Neural progenitor cell (in vitro differentiated cells): ENCODE measurements around the gene PDE7B. TPM values are rescaled to one million over a fixed set of nuclear protein-coding genes. Genes with fewer than 3 reads are reported as not detected.

Source experiments
- DNase-seq: peaks from one replicate; pipeline ENCODE4 v3.0.0-alpha.2; 2016; ENCODE audit warnings: low spot score
- H2AFZ ChIP-seq: fragments of 200-600 bp; sonication (generic); replicated peaks from 2 replicates; pipeline ENCODE4 v1.6.1; 2016; ENCODE audit warnings: antibody characterized with exemption
- H3F3A ChIP-seq: fragments of 200-600 bp; sonication (generic); 2 replicates; pipeline ENCODE4 v1.6.1; 2016; ENCODE audit warnings: antibody characterized with exemption, low read depth
- H3K27ac ChIP-seq: fragments of 200-600 bp; sonication (generic); 2 replicates; pipeline ENCODE4 v1.5.1; 2016; ENCODE audit warnings: mild to moderate bottlenecking
- H3K27me3 ChIP-seq: fragments of 200-600 bp; sonication (generic); 2 replicates; pipeline ENCODE4 v1.6.1; 2016; ENCODE audit warnings: mild to moderate bottlenecking, moderate library complexity
- H3K36me3 ChIP-seq: fragments of 200-600 bp; sonication (generic); 2 replicates; pipeline ENCODE4 v1.5.1; 2016
- H3K4me1 ChIP-seq: fragments of 200-600 bp; sonication (generic); 2 replicates; pipeline ENCODE4 v1.6.1; 2016; ENCODE audit warnings: mixed run types
- H3K4me2 ChIP-seq: fragments of 200-600 bp; sonication (generic); 2 replicates; pipeline ENCODE4 v1.6.1; 2016
- H3K4me3 ChIP-seq: fragments of 200-600 bp; sonication (generic); 2 replicates; pipeline ENCODE4 v1.5.1; 2016
- H3K79me2 ChIP-seq: fragments of 200-600 bp; sonication (generic); 2 replicates; pipeline ENCODE4 v1.6.1; 2016; ENCODE audit warnings: low read depth
- H3K9ac ChIP-seq: fragments of 200-600 bp; sonication (generic); 2 replicates; pipeline ENCODE4 v1.6.1; 2016
- H3K9me3 ChIP-seq: fragments of 200-600 bp; sonication (generic); 2 replicates; pipeline ENCODE4 v1.5.1; 2016; ENCODE audit warnings: low read depth
- H4K20me1 ChIP-seq: fragments of 200-600 bp; sonication (generic); 2 replicates; pipeline ENCODE4 v1.6.1; 2016; ENCODE audit warnings: low read depth
- H3K27ac Mint-ChIP-seq: 3 replicates; pipeline ENCODE4 v1.8.0; 2021; ENCODE audit warnings: mixed read lengths
- H3K27me3 Mint-ChIP-seq: 2 replicates; pipeline ENCODE4 v1.8.0; 2022; ENCODE audit warnings: low read depth, mild to moderate bottlenecking, inconsistent platforms, moderate library complexity, mixed read lengths; ENCODE audit not compliant: insufficient read depth
- H3K36me3 Mint-ChIP-seq: 3 replicates; pipeline ENCODE4 v1.8.0; 2021; ENCODE audit warnings: mixed read lengths
- H3K4me1 Mint-ChIP-seq: 3 replicates; pipeline ENCODE4 v1.8.0; 2021; ENCODE audit warnings: mixed read lengths
- H3K4me3 Mint-ChIP-seq: 3 replicates; pipeline ENCODE4 v1.8.0; 2021; ENCODE audit warnings: mild to moderate bottlenecking, moderate library complexity, mixed read lengths
- H3K9me3 Mint-ChIP-seq: 3 replicates; pipeline ENCODE4 v1.8.0; 2020; ENCODE audit warnings: mixed read lengths
- CTCF ChIP-seq: fragments of 200-600 bp; sonication (generic); IDR thresholded peaks from 2 replicates; pipeline ENCODE4 v1.5.1; 2017; ENCODE audit warnings: antibody characterized with exemption, mild to moderate bottlenecking
- EZH2 ChIP-seq: fragments of 200-600 bp; sonication (generic); IDR thresholded peaks from 2 replicates; pipeline ENCODE4 v1.6.1; 2017; ENCODE audit warnings: antibody characterized with exemption, mild to moderate bottlenecking, moderate library complexity
- EZH2phosphoT487 ChIP-seq: fragments of 200-600 bp; sonication (generic); IDR thresholded peaks from 2 replicates; pipeline ENCODE4 v1.6.1; 2017; ENCODE audit warnings: antibody characterized with exemption
- total RNA-seq: library from RNA; depleted of rRNA; stranded (reverse); fragments of >200 nt; gene quantifications from 2 replicates; pipeline ENCODE4 v1.2.3, GENCODE V29; 2015; ENCODE audit warnings: low replicate concordance

Gene PDE7B
- total RNA-seq, 1 donor from 2014 or later: 0.04 TPM

GRCh38 chr6:135895231-135895911 lies 43.9 kb downstream of the PDE7B start:
- Mint-ChIP-seq H3K9me3 (no peaks in the 10 kb centered on the region), H3K4me3 (no peak overlapping the region), H3K27me3 (no peaks in the 10 kb centered on the region), H3K27ac (no peak overlapping the region), H3K4me1 (no peaks in the 10 kb centered on the region), H3K36me3 (no peaks in the 10 kb centered on the region)
- Histone ChIP-seq H3F3A (no peaks in the 10 kb centered on the region), H3K27me3 (no peaks in the 10 kb centered on the region), H3K9ac (no peak overlapping the region), H3K4me1 (no peaks in the 10 kb centered on the region), H2AFZ (no peak overlapping the region), H3K4me3 (no peak overlapping the region), H3K27ac (no peak overlapping the region), H3K36me3 (no peaks in the 10 kb centered on the region), H3K4me2 (no peak overlapping the region), H3K79me2 (no peaks in the 10 kb centered on the region), H4K20me1 (no peaks in the 10 kb centered on the region), H3K9me3 (no peaks in the 10 kb centered on the region)
- TF ChIP-seq CTCF (no peak), EZH2 (no peak), EZH2phosphoT487 (no peak)
- DNase-seq: no peak

- Mint-ChIP-seq H3K9me3 (no peaks in the 10 kb centered on the region), H3K4me1 (no peaks in the 10 kb centered on the region), H3K27me3 (no peaks in the 10 kb centered on the region), H3K4me3 (no peak overlapping the region), H3K27ac (no peak overlapping the region), H3K36me3 (no peaks in the 10 kb centered on the region)
- H3K9me3 ChIP-seq: no peaks in the 10 kb centered on the region
- H4K20me1 ChIP-seq: no peaks in the 10 kb centered on the region
- H2AFZ ChIP-seq: no peak overlapping the region
- TF ChIP-seq EZH2: no peak
- no peak for TF ChIP-seq EZH2phosphoT487
- no peak for TF ChIP-seq CTCF
- no peaks in the 10 kb centered on the region for H3K4me1 ChIP-seq
- DNase-seq: no peak
- H3F3A ChIP-seq: no peaks in the 10 kb centered on the region
- no peaks in the 10 kb centered on the region for H3K79me2 ChIP-seq
- no peak overlapping the region for H3K27ac ChIP-seq
- H3K27me3 ChIP-seq: no peaks in the 10 kb centered on the region
- H3K4me2 ChIP-seq: no peak overlapping the region
- H3K9ac ChIP-seq: no peak overlapping the region
- no peak overlapping the region for H3K4me3 ChIP-seq
- H3K36me3 ChIP-seq: no peaks in the 10 kb centered on the region
Observed at GRCh38 chr6:135897087-135897486, 45.6 kb downstream of the PDE7B start.

GRCh38 chr6:135901774-135902524 lies 50.4 kb downstream of the PDE7B start:
- DNase-seq: no peak
- Histone ChIP-seq H4K20me1 (no peaks in the 10 kb centered on the region), H3K4me1 (no peaks in the 10 kb centered on the region), H2AFZ (no peak overlapping the region), H3F3A (no peaks in the 10 kb centered on the region), H3K4me3 (no peak overlapping the region), H3K9me3 (no peaks in the 10 kb centered on the region), H3K79me2 (no peaks in the 10 kb centered on the region), H3K27me3 (no peaks in the 10 kb centered on the region), H3K27ac (no peak overlapping the region), H3K36me3 (no peaks in the 10 kb centered on the region), H3K9ac (no peak overlapping the region), H3K4me2 (no peak overlapping the region)
- Mint-ChIP-seq H3K4me3 (no peak overlapping the region), H3K27me3 (no peaks in the 10 kb centered on the region), H3K4me1 (no peaks in the 10 kb centered on the region), H3K36me3 (no peaks in the 10 kb centered on the region), H3K27ac (no peak overlapping the region), H3K9me3 (no peaks in the 10 kb centered on the region)
- TF ChIP-seq EZH2: no peak
- TF ChIP-seq EZH2phosphoT487: no peak
- TF ChIP-seq CTCF: no peak
